ENCODE data around the gene REEP6. TPM values are rescaled to one million over a fixed set of nuclear protein-coding genes. Genes with fewer than 3 reads are reported as not detected.

The REEP6 gene
- total and polyA plus RNA-seq, 4 donors, result 16.4 to 449 (median 201) TPM

DNA sequence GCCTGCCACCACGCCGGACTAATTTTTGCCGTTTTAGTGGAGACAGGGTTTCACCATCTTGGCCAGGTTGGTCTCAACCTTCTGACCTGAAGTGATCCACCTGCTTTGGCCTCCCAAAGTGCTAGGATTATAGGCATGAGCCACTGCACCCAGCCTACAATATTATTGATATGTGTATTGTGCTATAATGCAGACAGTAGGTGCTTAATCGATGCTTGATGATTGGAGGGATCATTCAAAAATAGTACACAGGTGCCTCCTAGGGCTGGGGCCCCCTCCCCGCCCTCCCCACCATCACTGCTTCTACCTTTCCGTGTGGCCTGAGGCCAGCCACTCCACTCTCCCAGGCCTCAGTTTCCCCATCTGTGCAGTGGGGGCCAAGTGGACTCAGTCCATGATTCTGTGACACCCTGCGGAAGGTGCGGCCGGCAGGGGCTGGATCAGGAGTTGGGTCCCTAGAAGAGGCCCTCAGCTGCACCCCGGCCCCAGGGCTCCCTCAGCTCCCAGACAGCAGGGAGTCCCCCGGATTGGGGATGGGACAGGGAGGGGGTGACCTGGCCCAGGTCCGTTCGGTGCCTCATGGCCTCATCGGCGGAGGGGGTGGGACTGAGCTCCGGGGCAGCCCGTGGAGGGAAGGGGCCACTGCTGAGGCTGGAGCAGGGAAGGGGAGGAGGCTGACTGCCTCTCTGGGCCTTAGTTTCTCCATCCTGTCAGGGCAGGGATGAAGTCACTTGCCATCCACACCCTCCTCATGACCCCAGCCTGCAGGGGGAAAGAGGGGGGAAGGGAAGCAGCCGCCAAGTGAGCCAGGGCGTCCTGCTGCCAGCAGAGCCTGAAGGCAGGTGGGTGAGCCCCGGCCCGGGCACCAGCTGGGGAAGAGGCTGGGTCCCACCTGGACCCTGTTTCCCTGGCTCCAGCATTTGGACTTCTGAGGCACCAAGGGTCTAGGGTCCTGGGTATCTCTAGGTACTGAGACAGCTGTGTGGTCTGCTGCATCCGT lies 20.6 kb downstream of the REEP6 start (continued):
- TF ChIP-seq ZBTB33 (IDR thresholded peaks at IDR 0.05) (no peak), RXRA (IDR thresholded peaks at IDR 0.05) (no peak), FOXA2 (IDR thresholded peaks at IDR 0.05) (no peak), EGR1 (IDR thresholded peaks at IDR 0.05; ENCODE audit: low read depth in 2 of 2) (no peak), JUND (IDR thresholded peaks at IDR 0.05) (no peak), HNF4A (conservative IDR thresholded peaks at IDR 0.05) (no peak), RAD21 (IDR thresholded peaks at IDR 0.05) (no peak), MAX (IDR thresholded peaks at IDR 0.05) (no peak)

DNA sequence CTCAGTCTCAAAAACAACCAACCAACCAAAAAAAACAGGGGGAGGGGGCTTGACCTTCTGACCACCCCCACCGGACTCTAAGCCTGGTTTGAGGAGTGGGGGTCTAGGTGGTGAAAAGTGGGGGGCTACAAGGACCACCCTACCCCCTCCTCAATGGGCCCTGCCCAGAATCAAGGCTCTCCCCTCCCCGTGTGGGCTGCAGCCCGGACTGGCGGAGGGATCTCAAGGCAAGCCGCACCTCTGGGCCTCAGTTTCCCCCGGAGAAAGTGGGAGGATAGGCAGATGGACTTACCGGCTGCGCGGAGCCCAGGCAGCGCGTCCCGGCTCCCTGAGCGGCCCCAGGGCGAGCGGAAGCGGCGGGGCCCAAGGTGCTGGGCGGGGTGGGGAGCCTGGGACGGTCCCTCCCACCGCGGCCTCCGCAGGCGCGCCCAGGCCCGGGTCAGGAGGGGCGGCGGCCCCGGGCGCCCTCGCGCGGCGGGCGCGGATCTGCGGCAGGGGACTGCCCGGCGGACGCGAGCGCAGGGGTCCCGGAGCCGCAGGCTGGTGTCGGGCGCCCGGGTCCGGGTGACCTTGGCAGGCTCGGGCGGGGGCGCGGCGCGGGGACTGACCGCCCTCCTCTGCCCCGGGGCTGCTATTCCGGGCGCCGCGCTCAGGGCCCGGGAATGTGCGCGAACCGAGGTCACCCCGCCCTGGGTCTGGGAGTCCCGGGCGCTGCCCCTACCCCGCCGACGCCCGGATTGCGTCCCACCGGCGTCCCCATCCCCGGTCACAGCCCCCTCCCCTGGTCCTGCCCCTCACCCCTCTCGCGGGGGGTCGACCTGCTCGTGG lies 21.9 kb downstream of the REEP6 start, which contains the start of gene ADAMTSL5:
ADAMTSL5 (minus strand) TSS at position 349 of the 828 bp plus-strand sequence. CDS start 2,076 bp downstream, outside the sequence.
- Histone ChIP-seq H3K9ac (ENCODE audit: low read depth in 1 of 2, low read length in 2 of 2) (no peak within 1 kb of the TSS), H3K27me3 (ENCODE audit: control insufficient read depth in 4 of 4, insufficient read depth in 4 of 4, low read length in 3 of 4) (peaks cover 0 to 3% (median 0%) of the 10 kb centered on the region in 4 donors), H3K36me3 (ENCODE audit: control insufficient read depth in 4 of 4, insufficient read depth in 3 of 4, low read depth in 1 of 4, low read length in 3 of 4) (no peaks in the 10 kb centered on the region), H3K4me3 (ENCODE audit: low read depth in 1 of 3, low read length in 3 of 3) (peak within 1 kb of the TSS in 2 of 3 donors; percentile 37 to 40), H3K4me1 (ENCODE audit: control insufficient read depth in 4 of 4, insufficient read depth in 4 of 4, low read length in 3 of 4) (peaks cover 0 to 19% (median 9%) of the 10 kb centered on the region in 4 donors), H3K27ac (ENCODE audit: low read depth in 1 of 2, low read length in 2 of 2) (no peak within 1 kb of the TSS), H3K9me3 (ENCODE audit: control insufficient read depth in 4 of 4, low read length in 3 of 4) (no peaks in the 10 kb centered on the region)
- WGBS, result 4% methylated on average over 78 of the region's 78 CpGs
- DNase-seq (ENCODE audit: low spot score), result peak; percentile 63
- TF ChIP-seq, protein P1, sequence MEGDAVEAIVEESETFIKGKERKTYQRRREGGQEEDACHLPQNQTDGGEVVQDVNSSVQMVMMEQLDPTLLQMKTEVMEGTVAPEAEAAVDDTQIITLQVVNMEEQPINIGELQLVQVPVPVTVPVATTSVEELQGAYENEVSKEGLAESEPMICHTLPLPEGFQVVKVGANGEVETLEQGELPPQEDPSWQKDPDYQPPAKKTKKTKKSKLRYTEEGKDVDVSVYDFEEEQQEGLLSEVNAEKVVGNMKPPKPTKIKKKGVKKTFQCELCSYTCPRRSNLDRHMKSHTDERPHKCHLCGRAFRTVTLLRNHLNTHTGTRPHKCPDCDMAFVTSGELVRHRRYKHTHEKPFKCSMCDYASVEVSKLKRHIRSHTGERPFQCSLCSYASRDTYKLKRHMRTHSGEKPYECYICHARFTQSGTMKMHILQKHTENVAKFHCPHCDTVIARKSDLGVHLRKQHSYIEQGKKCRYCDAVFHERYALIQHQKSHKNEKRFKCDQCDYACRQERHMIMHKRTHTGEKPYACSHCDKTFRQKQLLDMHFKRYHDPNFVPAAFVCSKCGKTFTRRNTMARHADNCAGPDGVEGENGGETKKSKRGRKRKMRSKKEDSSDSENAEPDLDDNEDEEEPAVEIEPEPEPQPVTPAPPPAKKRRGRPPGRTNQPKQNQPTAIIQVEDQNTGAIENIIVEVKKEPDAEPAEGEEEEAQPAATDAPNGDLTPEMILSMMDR (IDR thresholded peaks at IDR 0.05; ENCODE audit: low read depth, low read length, missing input control), result peak; percentile 17
- TF ChIP-seq ATF3 (IDR thresholded peaks at IDR 0.05), result no peak
- peak in 1 of 2 donors; percentile 16 for TF ChIP-seq RAD21 (IDR thresholded peaks at IDR 0.05)
